ENCODE measurements around the gene C6orf62. TPM values are rescaled to one million over a fixed set of nuclear protein-coding genes. Genes with fewer than 3 reads are reported as not detected.
"Not testable (repeated sequence)": the region's sequence is repeated elsewhere in the genome, so short reads cannot be mapped to it uniquely, and the experiment has no call there.

Gene C6orf62
- total and polyA plus RNA-seq, 2 of the 4 experiments (the other 2 are of a cell fraction): 47.5 to 50.7 TPM

- H2AK9ac ChIP-seq (replicated peaks; ENCODE audit: low read depth, low read length, poor library complexity); H3K14ac ChIP-seq (replicated peaks; ENCODE audit: low read depth, low read length); H3K18ac ChIP-seq (ENCODE audit: low read depth, low read length); H3K9me1 ChIP-seq (ENCODE audit: insufficient read depth, low read length); H4K91ac ChIP-seq (ENCODE audit: insufficient read depth, low read depth, low read length); H3K9me3 ChIP-seq (ENCODE audit: control insufficient read depth, insufficient read depth, low read length); H4K8ac ChIP-seq (ENCODE audit: low read depth in 2 of 2, low read length in 2 of 2); H3K4me3 ChIP-seq (ENCODE audit: insufficient read depth, low read depth, low read length); H3K4ac ChIP-seq (ENCODE audit: low read depth, low read length); H2AFZ ChIP-seq (replicated peaks; ENCODE audit: low read length, poor library complexity); H4K5ac ChIP-seq (ENCODE audit: low read depth, low read length); H3K9ac ChIP-seq (ENCODE audit: low read depth, low read length); H2BK120ac ChIP-seq (ENCODE audit: low read depth, low read length); H3K36me3 ChIP-seq (ENCODE audit: control insufficient read depth, insufficient read depth, low read length); H3K23ac ChIP-seq (ENCODE audit: low read depth, low read length); H3K4me2 ChIP-seq (ENCODE audit: low read depth, low read length); POLR2A ChIA-PET (ENCODE audit: unreplicated experiment); H2BK15ac ChIP-seq (ENCODE audit: low read depth, low read length); H3K79me1 ChIP-seq (ENCODE audit: low read depth in 1 of 2, low read length in 2 of 2); H2AK5ac ChIP-seq (ENCODE audit: low read depth, low read length); H3K4me1 ChIP-seq (ENCODE audit: control insufficient read depth, insufficient read depth, low read length); H3K27me3 ChIP-seq (ENCODE audit: control insufficient read depth, insufficient read depth, low read length); H2BK5ac ChIP-seq (ENCODE audit: low read depth, low read length, poor library complexity, severe bottlenecking); H4K20me1 ChIP-seq (ENCODE audit: insufficient read depth, low read length); BruUV-seq (replicated peaks); dilution Hi-C loops (cut with HindIII; ENCODE audit: low sequenced_read_pairs, unreplicated experiment); H3K27ac ChIP-seq (ENCODE audit: insufficient read depth, low read length); H2BK20ac ChIP-seq (ENCODE audit: low read depth, low read length); H3K56ac ChIP-seq (ENCODE audit: extremely low read depth, insufficient read depth, low read length): not testable (repeated sequence)
- WGBS, 2 experiments (ENCODE audit: extremely low coverage in 2 of 2, insufficient read length in 1 of 2): 59% methylated on average over 5 of the region's 8 CpGs; no CpG with 5 or more reads in 1 of the 2 experiments
- CTCF ChIA-PET: interaction anchor here (1.4 kb wide), 1 partner anchor 115 kb away, joined by 4 read pairs; no protein-coding TSS in a partner anchor
- DNase-seq: peak; percentile 31
- TF ChIP-seq RAD21 (IDR thresholded peaks at IDR 0.05; ENCODE audit: low read length) (peak; percentile 58), CTCF (conservative IDR thresholded peaks at IDR 0.05; ENCODE audit: low read depth, low read length) (peak; percentile 49), SMC3 (IDR thresholded peaks at IDR 0.05; ENCODE audit: low read depth, low read length) (peak; percentile 42; the same call in 1 of the 2 replicates)
- intact Hi-C loops (cut with micrococcal nuclease): loop anchor here (1.0 to 10.0 kb wide), 4 partner anchors 114 to 411 kb away; no protein-coding TSS in a partner anchor
- ATAC-seq (ENCODE audit: low read depth): peak; percentile 78
- in situ Hi-C loops (cut with MboI; ENCODE audit: low sequenced_read_pairs): loop anchor here (5.0 to 10.0 kb wide), 2 partner anchors 113 to 261 kb away; no protein-coding TSS in a partner anchor
These were observed 23.3 kb downstream of the C6orf62 start for GRCh38 chr6:24695635-24696034.

Data from IMR-90 (cell line).